Stomach smooth muscle (tissue), 2 donors: ENCODE results near the gene ATP9B.

Experiments
- H3K27ac ChIP-seq: one replicate; pipeline ENCODE4 v1.7.0; 2013; ENCODE audit warnings: mild to moderate bottlenecking, low read length, inconsistent platforms
- H3K27me3 ChIP-seq, 2 donors: one replicate each; pipeline ENCODE4 v1.7.0; 2013; ENCODE audit warnings: low read length in 2 of 2; ENCODE audit not compliant: insufficient read depth in 2 of 2, control insufficient read depth in 1 of 2
- H3K36me3 ChIP-seq, 2 donors: one replicate each; pipeline ENCODE4 v1.7.0; 2013; ENCODE audit warnings: low read length in 2 of 2; ENCODE audit not compliant: control insufficient read depth in 2 of 2, insufficient read depth in 2 of 2
- H3K4me1 ChIP-seq: one replicate; pipeline ENCODE4 v1.7.0; 2013; ENCODE audit warnings: low read length; ENCODE audit not compliant: control insufficient read depth, insufficient read depth
- H3K4me3 ChIP-seq, 2 donors: one replicate each; pipeline ENCODE4 v1.7.0; 2013; ENCODE audit warnings: low read length in 2 of 2
- H3K9ac ChIP-seq, 2 donors: one replicate each; pipeline ENCODE4 v1.7.0; 2013; ENCODE audit warnings: low read length in 2 of 2, mild to moderate bottlenecking in 1 of 2
- H3K9me3 ChIP-seq, 2 donors: one replicate each; pipeline ENCODE4 v1.7.0; 2013; ENCODE audit warnings: low read length in 2 of 2; ENCODE audit not compliant: control insufficient read depth in 2 of 2
- donor health status: healthy.
- donor health status: Pancreatic carcinoma.

Gene ATP9B

DNA sequence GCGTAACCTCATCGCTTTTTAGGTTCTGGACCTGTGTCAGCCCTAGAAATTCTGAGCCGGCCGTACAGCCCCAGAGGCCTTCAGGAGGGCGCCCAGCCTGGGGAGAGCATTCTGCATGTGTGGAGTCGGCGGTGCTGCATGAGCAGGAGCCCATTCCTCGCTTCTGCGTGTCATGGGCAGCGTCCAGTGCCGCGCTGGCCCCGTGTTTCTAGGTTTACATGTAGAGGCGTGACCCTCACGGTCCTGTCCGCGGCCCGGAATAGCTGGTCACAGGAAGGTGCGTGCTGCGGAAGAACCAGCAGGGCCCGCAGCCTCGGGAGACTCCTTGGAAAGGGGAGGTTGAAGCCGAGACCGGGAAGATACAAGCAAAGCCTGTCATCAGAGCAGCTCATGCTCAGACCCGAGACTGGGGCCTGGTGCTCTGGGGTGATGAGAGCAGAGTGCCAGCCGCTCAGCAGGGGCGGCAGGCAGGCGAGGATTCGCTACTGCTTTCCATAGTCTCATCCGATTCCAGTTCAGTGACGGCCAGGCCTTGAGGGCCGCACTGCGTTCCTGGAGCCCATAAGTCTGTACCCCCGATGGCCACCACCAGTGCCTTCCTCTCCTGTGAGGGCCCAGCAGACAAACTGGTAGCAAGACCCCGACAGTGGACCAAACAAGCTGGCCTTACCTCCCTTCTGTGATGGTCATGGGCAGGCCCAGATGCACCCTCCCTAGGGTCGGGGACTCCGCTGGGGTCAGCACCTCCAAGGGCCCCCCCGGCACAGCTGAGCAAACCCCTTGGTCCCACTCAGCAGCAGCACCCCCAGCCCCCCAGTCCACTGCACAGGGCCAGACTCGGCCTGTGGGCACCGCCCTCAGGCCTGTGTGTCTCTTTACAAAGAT is 311.0 kb downstream of the ATP9B start:
- no peaks in the 10 kb centered on the region for H3K9me3 ChIP-seq
- no peak overlapping the region for H3K4me3 ChIP-seq
- no peak overlapping the region for H3K9ac ChIP-seq
- H3K4me1 ChIP-seq, result peaks cover 11% of the 10 kb centered on the region
- no peak overlapping the region for H3K27ac ChIP-seq
- no peaks in the 10 kb centered on the region for H3K27me3 ChIP-seq
- peaks cover 11 to 14% of the 10 kb centered on the region in 2 donors for H3K36me3 ChIP-seq

- H3K36me3 ChIP-seq, result peaks cover 11 to 14% of the 10 kb centered on the region in 2 donors
- no peak overlapping the region for H3K27ac ChIP-seq
- peaks cover 11% of the 10 kb centered on the region for H3K4me1 ChIP-seq
- no peak overlapping the region for H3K9ac ChIP-seq
- no peaks in the 10 kb centered on the region for H3K27me3 ChIP-seq
- H3K9me3 ChIP-seq, result no peaks in the 10 kb centered on the region
- H3K4me3 ChIP-seq, result no peak overlapping the region
Measured at GRCh38 chr18:79380816-79381806, 311.9 kb downstream of the ATP9B start.

DNA sequence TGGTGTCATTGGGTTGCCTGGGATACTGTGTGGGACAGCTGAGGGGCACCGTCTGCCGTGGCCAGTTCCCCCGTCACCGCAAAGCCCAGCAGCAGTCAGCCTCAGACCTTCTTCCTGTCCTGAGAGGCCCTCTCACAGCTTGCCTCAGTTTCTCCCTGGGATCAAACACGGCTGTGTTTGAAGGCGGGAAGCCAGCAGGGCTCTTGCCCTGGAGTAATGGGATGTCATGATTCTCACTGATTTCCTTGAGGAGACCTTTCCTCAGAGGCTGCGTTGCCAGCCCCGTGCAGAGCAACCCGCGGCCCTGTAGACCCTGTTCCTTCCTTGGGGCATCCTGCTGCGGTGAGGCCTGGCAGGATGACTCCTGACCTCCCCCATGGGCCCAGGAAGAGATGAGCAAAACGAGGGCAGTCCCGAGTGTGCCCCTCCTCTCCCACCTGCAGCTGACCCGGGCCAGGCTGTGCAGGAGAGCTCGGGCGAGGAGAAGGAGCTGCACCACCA is 312.7 kb downstream of the ATP9B start:
- Histone ChIP-seq H3K4me1 (peaks cover 11% of the 10 kb centered on the region), H3K27me3 (no peaks in the 10 kb centered on the region), H3K36me3 (peaks cover 11 to 14% of the 10 kb centered on the region in 2 donors), H3K4me3 (no peak overlapping the region), H3K27ac (no peak overlapping the region), H3K9ac (no peak overlapping the region), H3K9me3 (no peaks in the 10 kb centered on the region)

GRCh38 chr18:79382681-79383387 is 313.6 kb downstream of the ATP9B start:
- H3K9me3 ChIP-seq, result no peaks in the 10 kb centered on the region
- H3K36me3 ChIP-seq, result peaks cover 4 to 6% of the 10 kb centered on the region in 2 donors
- peaks cover 11% of the 10 kb centered on the region for H3K4me1 ChIP-seq
- no peak overlapping the region for H3K27ac ChIP-seq
- H3K9ac ChIP-seq, result no peak overlapping the region
- no peak overlapping the region for H3K4me3 ChIP-seq
- no peaks in the 10 kb centered on the region for H3K27me3 ChIP-seq

- H3K4me3 ChIP-seq, result no peak overlapping the region
- H3K27ac ChIP-seq, result no peak overlapping the region
- peaks cover 11% of the 10 kb centered on the region for H3K4me1 ChIP-seq
- no peak overlapping the region for H3K9ac ChIP-seq
- no peaks in the 10 kb centered on the region for H3K36me3 ChIP-seq
- H3K27me3 ChIP-seq, result no peaks in the 10 kb centered on the region
- H3K9me3 ChIP-seq, result no peaks in the 10 kb centered on the region
Measured at GRCh38 chr18:79383388-79384056, 314.3 kb downstream of the ATP9B start.

- no peaks in the 10 kb centered on the region for H3K9me3 ChIP-seq
- H3K4me3 ChIP-seq, result no peak overlapping the region
- no peak overlapping the region for H3K27ac ChIP-seq
- no peak overlapping the region for H3K9ac ChIP-seq
- H3K27me3 ChIP-seq, result no peaks in the 10 kb centered on the region
- H3K36me3 ChIP-seq, result no peaks in the 10 kb centered on the region
- H3K4me1 ChIP-seq, result peaks cover 5% of the 10 kb centered on the region
Measured at GRCh38 chr18:79384151-79384807, 315.1 kb downstream of the ATP9B start.

GRCh38 chr18:79384834-79385233 is 315.6 kb downstream of the ATP9B start:
- no peak overlapping the region for H3K9ac ChIP-seq
- H3K9me3 ChIP-seq, result no peaks in the 10 kb centered on the region
- H3K27me3 ChIP-seq, result no peaks in the 10 kb centered on the region
- H3K4me1 ChIP-seq, result peaks cover 4% of the 10 kb centered on the region
- no peak overlapping the region for H3K27ac ChIP-seq
- H3K36me3 ChIP-seq, result no peaks in the 10 kb centered on the region
- no peak overlapping the region for H3K4me3 ChIP-seq

GRCh38 chr18:79385326-79385707 is 316.1 kb downstream of the ATP9B start:
- Histone ChIP-seq H3K27ac (no peak overlapping the region), H3K9me3 (no peaks in the 10 kb centered on the region), H3K4me1 (peaks cover 4% of the 10 kb centered on the region), H3K9ac (no peak overlapping the region), H3K4me3 (no peak overlapping the region), H3K36me3 (no peaks in the 10 kb centered on the region), H3K27me3 (no peaks in the 10 kb centered on the region)

GRCh38 chr18:79385708-79386341 is 316.6 kb downstream of the ATP9B start:
- Histone ChIP-seq H3K4me3 (no peak overlapping the region), H3K36me3 (no peaks in the 10 kb centered on the region), H3K27ac (no peak overlapping the region), H3K4me1 (peaks cover 4% of the 10 kb centered on the region), H3K9ac (no peak overlapping the region), H3K9me3 (no peaks in the 10 kb centered on the region), H3K27me3 (peaks cover 0 to under 1% of the 10 kb centered on the region in 2 donors)
